SU-DHL-6 (cell line): ENCODE data around the gene SERPINH1.

ENCODE experiments used
- H2AFZ ChIP-seq: fragments of 200-600 bp; sonication (generic); 2 replicates; pipeline ENCODE4 v1.6.1; 2014; ENCODE audit warnings: low read depth, mild to moderate bottlenecking, moderate library complexity, mixed read lengths, antibody characterized with exemption, low read length; ENCODE audit not compliant: severe bottlenecking
- H3F3A ChIP-seq: fragments of 200-600 bp; shearing (Covaris generic); 2 replicates; pipeline ENCODE4 v1.6.0; 2016; ENCODE audit warnings: antibody characterized with exemption, mild to moderate bottlenecking; ENCODE audit not compliant: insufficient read depth
- H3K27ac ChIP-seq: fragments of 200-600 bp; sonication (generic); 2 replicates; pipeline ENCODE4 v1.5.1; 2016; ENCODE audit warnings: low read depth, mild to moderate bottlenecking, low read length, moderate library complexity, mixed read lengths
- H3K27me3 ChIP-seq: fragments of 200-600 bp; sonication (generic), shearing (Covaris generic); 2 replicates; pipeline ENCODE4 v1.6.0; 2014; ENCODE audit warnings: mild to moderate bottlenecking, low read length
- H3K36me3 ChIP-seq: fragments of 200-600 bp; sonication (generic); 2 replicates; pipeline ENCODE4 v1.6.1; 2014; ENCODE audit warnings: mild to moderate bottlenecking, low read length, mixed read lengths
- H3K4me2 ChIP-seq: fragments of 300-600, 200-600 bp; shearing (Covaris generic), sonication (generic); 2 replicates; pipeline ENCODE4 v1.6.0; 2014; ENCODE audit warnings: low read length, low read depth, mild to moderate bottlenecking; ENCODE audit not compliant: poor library complexity, severe bottlenecking
- H3K4me3 ChIP-seq: fragments of 200-600 bp; sonication (generic); 2 replicates; pipeline ENCODE4 v1.5.1; 2014; ENCODE audit warnings: antibody characterized with exemption, low read length, mild to moderate bottlenecking, mixed read lengths; ENCODE audit not compliant: insufficient read depth, poor library complexity, severe bottlenecking
- H3K79me2 ChIP-seq: fragments of 200-600 bp; sonication (generic); 2 replicates; pipeline ENCODE4 v1.6.1; 2014; ENCODE audit warnings: mild to moderate bottlenecking, low read length, moderate library complexity; ENCODE audit not compliant: insufficient read depth
- H3K9ac ChIP-seq: fragments of 200-600 bp; sonication (generic); 2 replicates; pipeline ENCODE4 v1.7.0; 2014; ENCODE audit warnings: mild to moderate bottlenecking, low read length
- H3K9me2 ChIP-seq: fragments of 200-600 bp; sonication (generic); replicated peaks from 2 replicates; pipeline ENCODE4 v1.6.1; 2014; ENCODE audit warnings: low read length; ENCODE audit not compliant: insufficient read depth
- H3K9me3 ChIP-seq: fragments of 200-600 bp; sonication (generic); 2 replicates; pipeline ENCODE4 v1.6.1; 2014; ENCODE audit warnings: low read length, mixed read lengths; ENCODE audit not compliant: insufficient read depth
- H4K20me1 ChIP-seq: fragments of 200-600 bp; sonication (generic); 2 replicates; pipeline ENCODE4 v1.6.1; 2014; ENCODE audit warnings: low read depth, mild to moderate bottlenecking, antibody characterized with exemption, low read length, moderate library complexity, mixed read lengths
- EZH2phosphoT487 ChIP-seq: fragments of 200-600 bp; sonication (generic), shearing (Covaris generic); conservative IDR thresholded peaks from 2 replicates; pipeline ENCODE4 v1.6.1; 2018; ENCODE audit warnings: mild to moderate bottlenecking, antibody characterized with exemption, low read length, moderate library complexity, mixed read lengths
- TF ChIP-seq, protein P1 (sequence below): fragments of 200-600 bp; sonication (generic); IDR thresholded peaks from one replicate; pipeline ENCODE4 v1.5.1; 2017; ENCODE audit warnings: antibody characterized with exemption, mild to moderate bottlenecking, low read length, moderate library complexity; ENCODE audit not compliant: insufficient read depth, poor library complexity, severe bottlenecking

SERPINH1 gene

DNA sequence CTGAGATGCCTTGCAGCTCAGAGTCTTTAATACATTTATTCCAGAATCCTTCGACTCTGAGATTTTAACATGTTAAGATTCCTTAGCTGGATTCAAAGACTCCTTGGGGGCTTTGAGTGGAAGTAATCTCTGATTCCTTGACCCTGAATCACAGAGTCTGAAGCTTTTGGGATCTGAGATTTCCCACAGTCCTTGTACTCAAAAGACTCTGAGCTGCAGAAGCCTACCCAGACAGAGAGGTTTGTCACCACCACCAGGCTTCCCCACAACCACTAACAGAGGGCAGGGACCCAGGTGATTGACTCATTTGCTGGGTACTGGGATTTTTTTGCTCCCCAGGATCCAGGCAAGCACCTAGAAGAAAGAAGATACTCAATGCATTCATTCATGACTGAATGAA, 1.4 kb upstream of the SERPINH1 start:
- Histone ChIP-seq H3K79me2 (no peaks in the 10 kb centered on the region), H3K9me2 (no peaks in the 10 kb centered on the region), H3F3A (no peaks in the 10 kb centered on the region), H3K9ac (no peak overlapping the region), H3K27me3 (no peaks in the 10 kb centered on the region), H3K4me2 (no peak overlapping the region), H2AFZ (no peak overlapping the region), H3K27ac (no peak overlapping the region), H3K36me3 (no peaks in the 10 kb centered on the region), H3K9me3 (no peaks in the 10 kb centered on the region), H4K20me1 (no peaks in the 10 kb centered on the region), H3K4me3 (no peak overlapping the region)
- TF ChIP-seq, protein P1, sequence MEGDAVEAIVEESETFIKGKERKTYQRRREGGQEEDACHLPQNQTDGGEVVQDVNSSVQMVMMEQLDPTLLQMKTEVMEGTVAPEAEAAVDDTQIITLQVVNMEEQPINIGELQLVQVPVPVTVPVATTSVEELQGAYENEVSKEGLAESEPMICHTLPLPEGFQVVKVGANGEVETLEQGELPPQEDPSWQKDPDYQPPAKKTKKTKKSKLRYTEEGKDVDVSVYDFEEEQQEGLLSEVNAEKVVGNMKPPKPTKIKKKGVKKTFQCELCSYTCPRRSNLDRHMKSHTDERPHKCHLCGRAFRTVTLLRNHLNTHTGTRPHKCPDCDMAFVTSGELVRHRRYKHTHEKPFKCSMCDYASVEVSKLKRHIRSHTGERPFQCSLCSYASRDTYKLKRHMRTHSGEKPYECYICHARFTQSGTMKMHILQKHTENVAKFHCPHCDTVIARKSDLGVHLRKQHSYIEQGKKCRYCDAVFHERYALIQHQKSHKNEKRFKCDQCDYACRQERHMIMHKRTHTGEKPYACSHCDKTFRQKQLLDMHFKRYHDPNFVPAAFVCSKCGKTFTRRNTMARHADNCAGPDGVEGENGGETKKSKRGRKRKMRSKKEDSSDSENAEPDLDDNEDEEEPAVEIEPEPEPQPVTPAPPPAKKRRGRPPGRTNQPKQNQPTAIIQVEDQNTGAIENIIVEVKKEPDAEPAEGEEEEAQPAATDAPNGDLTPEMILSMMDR, result no peak
- TF ChIP-seq EZH2phosphoT487, result no peak

DNA sequence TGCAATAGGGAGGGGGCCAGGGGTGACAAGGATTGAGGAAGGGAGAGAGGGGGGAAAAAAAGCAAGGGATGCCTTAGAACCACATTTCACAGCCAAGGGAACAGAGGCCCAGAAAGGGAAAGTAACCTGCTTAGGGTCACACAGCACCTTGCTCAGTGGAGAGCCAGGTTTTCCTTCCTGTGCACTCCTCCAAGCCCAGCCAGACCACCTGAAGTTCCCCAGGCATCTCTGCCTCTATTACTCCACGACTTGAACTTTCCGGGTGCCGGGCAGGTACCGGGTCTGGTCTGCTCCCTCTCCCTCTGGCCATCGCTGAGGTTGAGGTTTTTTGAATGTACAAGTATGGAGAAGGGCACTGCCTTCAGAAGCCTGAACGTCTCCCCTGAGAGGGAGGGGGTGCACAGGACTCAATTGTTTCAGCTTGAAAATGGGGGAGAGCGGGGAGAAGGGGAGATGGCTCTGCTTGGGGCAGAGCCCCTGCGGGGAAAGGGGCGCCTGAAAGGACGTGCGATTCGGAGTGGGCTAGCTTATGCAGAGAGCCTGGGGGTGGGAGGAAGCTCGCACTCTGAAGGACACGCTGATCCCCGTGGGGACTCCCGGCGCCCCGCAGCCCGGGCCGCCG, 516 bp upstream of the SERPINH1 start:
- TF ChIP-seq, protein P1, result no peak
- no peak for TF ChIP-seq EZH2phosphoT487
- Histone ChIP-seq H3K4me3 (no peak overlapping the region), H3K9me2 (no peaks in the 10 kb centered on the region), H3K79me2 (no peaks in the 10 kb centered on the region), H2AFZ (no peak overlapping the region), H3K4me2 (no peak overlapping the region), H4K20me1 (no peaks in the 10 kb centered on the region), H3K36me3 (no peaks in the 10 kb centered on the region), H3K9me3 (no peaks in the 10 kb centered on the region), H3K27me3 (no peaks in the 10 kb centered on the region), H3F3A (no peaks in the 10 kb centered on the region), H3K9ac (no peak overlapping the region), H3K27ac (no peak overlapping the region)

DNA sequence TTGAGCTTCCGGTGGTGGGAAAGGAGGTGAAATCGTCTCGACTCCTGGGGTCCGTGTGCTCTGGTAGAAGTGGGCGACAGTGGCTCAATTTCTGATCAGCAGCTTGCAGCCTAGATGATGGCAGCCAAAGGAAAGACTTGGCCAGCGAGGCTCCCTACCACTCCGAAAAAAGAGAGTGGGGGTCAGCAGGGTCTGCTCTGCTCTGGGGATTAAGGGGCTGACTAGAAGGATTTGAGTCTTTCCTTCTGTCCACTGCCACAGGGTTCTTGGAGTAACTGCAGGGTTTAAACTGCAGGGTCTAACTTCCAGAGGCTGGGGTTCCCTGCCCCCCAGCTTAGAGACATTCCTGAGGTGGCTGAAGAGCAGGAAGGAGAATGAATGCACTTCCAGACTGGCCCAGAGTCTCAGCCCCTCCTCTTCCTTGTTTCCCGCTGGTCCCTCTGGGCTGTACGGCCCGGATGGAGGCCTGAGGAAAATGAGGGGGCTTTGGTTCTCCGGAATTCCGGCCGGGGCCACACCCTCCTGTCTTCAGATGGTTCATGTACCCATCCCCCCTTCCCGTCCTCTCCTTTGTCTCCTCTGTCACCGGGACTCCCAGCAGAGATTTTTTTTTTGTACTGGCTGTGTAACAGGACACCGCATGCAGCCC, 907 bp downstream of the SERPINH1 start:
- H3K27me3 ChIP-seq, result no peaks in the 10 kb centered on the region
- no peaks in the 10 kb centered on the region for H3K9me3 ChIP-seq
- TF ChIP-seq EZH2phosphoT487, result no peak
- TF ChIP-seq, protein P1, result no peak
- H3K4me3 ChIP-seq, result no peak overlapping the region
- no peaks in the 10 kb centered on the region for H3K36me3 ChIP-seq
- no peaks in the 10 kb centered on the region for H3K9me2 ChIP-seq
- no peak overlapping the region for H3K27ac ChIP-seq
- no peak overlapping the region for H3K4me2 ChIP-seq
- no peaks in the 10 kb centered on the region for H4K20me1 ChIP-seq
- H3F3A ChIP-seq, result no peaks in the 10 kb centered on the region
- H2AFZ ChIP-seq, result no peak overlapping the region
- H3K79me2 ChIP-seq, result no peaks in the 10 kb centered on the region
- no peak overlapping the region for H3K9ac ChIP-seq
